HG03571 (cell line): Measurements from ENCODE around the gene PMS1.
"Not testable (repeated sequence)": the region's sequence is repeated elsewhere in the genome, so short reads cannot be mapped to it uniquely, and the experiment has no call there.

ENCODE experiments used
- ATAC-seq: cut with Tn5 transposase; IDR thresholded peaks from one replicate; pipeline ENCODE4 v1.9.1; 2021; ENCODE audit not compliant: unreplicated experiment

PMS1 gene

GRCh38 chr2:189803431-189803830 lies 19.2 kb downstream of the PMS1 start:
- ATAC-seq = no peak

DNA sequence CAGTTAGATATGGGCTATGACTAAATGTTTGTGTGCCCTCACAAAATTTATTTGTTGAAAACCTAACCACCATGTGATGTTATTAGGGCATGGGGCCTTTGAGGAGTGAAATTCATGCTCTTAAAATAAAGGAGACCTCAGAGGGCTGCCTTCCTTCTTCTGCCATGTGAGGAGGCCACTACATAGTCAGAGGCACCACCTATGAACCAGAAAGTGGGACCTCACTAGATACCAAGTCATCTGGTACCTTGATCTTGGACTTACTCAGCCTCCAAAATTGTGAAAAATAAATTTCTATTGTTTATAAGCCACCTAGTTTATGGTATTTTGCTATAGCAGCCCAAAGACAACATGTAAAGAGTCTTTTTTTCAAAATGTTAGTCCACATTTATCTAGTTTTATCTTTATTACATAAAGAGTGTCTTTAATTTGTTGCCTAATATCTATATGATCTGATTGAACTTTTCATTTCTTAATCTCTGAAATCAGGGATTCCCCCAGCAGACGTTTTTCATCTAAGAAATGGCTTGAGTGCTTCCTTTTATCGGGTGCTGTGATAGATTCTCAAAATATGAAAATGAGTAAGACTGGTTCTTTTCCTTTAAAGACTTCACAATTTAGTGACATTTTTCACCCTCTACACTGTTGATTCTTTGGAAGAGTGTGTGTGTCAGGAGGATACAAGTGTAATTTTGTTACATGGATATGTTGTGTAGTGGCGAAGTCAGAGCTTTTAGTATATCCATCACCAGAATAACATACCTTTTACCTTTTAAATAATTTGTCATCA lies 34.2 kb downstream of the PMS1 start:
- no peak for ATAC-seq

- ATAC-seq = no peak
Observed at GRCh38 chr2:189819297-189819704, 35.1 kb downstream of the PMS1 start.

DNA sequence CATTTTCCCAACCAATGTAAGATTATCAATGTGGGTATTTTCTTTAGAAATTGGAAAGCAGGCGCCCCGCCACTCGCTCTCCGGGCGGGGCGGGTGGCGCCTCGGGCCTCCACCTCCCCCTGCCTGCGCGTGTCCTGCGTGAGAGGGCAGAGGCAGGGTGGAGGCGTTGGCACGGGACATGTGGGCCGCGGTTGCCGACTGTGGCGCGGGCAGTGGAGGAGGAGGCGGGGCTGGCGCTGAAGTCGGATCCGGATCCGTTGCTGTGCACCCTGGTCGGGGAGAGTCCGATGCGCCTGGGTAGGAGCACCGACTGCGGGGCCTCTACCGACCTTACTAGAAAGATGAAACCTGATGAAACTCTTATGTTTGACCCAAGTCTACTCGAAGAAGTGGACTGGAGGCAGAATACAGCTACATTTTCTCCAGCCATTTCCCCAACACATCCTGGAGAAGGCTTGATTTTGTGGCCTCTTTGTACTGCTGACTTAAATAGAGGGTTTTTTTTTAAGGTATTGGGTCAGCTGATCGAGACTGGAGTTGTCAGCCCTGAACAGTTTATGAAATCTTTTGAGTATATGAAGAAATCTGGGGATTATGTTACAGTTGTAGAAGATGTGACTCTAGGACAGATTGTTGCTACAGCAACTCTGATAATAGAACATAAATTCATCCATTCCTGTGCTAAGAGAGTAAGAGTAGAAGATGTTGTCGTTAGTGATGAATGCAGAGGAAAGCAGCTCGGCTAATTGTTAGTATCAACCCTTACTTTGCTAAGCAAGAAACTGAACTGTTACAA lies 37.9 kb downstream of the PMS1 start:
- no peak for ATAC-seq

DNA sequence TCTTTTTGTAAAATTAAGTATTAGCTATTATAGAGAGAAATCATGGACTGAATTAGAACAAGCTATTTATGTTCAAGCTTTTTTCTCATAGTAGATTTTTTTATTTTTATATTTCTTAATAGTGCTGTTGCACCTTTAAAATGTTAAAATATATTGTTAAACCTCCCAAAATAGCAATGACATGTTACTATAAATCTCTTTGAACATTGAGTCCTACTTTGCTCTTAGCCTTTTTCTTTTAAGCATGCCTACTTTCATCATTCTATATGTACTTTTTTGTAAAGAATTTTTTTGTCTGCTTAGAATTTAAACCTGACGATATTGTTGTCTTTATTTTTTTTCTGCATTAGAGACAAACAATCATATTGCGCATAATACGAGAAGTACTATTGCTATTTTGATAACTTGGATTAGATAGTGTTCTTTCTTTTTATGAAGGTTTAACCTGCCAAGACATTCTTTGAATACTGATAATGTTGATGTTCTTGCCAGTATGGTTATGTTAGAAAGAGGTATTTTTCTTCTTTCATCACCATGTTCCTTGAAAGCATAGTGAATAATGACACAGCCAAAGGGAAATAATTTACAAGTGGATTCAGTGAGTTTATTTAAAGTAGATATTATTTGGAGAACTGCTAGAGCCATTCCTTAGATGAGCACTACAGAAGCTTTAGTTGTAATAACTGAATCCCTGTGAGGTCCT lies 40.6 kb downstream of the PMS1 start:
- no peak for ATAC-seq

DNA sequence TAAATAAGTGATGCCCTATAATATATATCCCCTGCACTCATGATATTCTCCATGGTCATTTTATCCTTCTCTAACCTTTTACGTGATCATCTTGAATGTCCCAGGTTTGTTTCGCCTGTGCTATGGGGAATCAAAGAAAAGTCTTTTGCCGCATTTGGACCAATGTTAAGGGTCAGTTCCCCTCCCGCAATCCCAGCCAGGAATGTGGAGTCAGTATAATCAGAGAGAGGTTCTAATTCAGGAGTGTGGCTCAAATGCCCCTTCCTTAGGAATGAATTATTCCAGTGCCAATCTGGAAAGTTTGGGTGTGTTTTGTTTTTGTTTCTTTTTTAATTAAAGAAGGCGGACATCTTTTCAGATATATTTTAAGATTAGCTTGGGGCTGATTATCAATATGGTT lies 41.8 kb downstream of the PMS1 start:
- ATAC-seq = no peak

DNA sequence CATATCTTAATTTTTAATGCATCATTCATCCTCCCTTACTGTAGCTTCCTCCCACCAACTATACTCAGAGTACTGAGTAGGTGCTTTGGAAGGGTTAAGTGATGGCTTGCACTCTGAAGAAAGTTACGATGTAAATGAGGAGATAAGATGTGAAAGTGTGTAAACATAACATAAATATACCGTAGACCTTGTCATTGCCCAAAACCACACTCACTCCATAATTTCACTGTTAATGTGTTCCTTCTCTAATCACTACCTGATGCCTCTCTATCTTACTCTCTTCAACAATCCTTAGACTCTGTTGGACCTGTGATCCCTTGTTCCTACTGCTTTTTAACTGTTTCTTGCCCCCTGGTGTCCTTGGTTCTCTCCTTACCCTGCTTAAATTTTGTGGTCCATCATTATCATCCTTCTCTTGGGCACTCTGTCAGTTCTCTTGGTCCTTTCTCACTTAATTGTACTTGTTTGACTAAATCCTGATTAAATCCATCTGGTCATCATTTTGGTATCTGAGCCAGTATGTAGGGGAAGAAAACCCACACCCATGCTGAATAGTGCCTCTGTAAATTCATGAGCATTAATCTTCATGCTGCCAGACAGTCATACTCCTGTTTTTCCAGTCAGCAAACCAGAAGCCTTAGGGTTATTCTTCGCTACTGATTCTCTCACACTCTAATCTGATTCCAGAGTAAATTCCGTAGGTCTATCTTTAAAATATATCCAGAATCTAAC lies 45.0 kb downstream of the PMS1 start:
- no peak for ATAC-seq

DNA sequence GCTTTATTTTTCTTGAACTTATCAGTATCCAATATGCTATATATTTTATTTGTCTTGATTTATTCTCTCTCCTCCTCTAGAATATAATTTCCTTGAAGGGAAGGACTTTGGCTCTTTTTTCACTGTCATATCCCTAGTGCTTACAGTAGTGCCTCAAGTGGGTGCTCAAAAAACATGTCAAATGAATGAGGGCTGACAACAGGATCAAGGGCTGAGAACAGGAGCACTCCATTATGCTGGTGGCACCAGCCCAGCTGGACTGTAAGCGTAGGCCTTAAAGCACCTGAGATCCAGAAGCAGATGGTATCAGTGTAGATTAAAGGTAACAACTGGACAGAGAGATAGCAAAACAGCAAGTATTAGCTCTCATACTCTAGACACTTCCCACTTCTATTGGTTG lies 46.3 kb downstream of the PMS1 start:
- no peak for ATAC-seq

DNA sequence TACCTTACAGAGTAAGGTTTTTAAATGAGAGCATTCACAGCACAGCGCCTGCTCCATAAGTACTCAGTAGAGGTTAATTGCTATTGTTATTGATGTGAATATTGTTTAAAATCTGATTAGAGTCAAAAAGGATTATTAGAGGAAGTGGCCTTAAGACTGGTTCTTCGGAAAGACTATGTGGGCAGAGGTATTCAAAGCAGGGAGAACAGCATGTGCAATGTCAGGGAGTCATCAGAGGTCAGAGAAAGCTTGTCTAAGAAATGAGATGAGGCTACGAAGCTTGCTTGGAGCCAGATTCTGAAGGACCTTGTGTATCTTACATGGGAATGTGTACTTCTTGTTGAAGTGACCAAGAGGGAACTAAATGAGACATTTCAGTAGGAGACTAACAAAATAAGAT lies 49.8 kb downstream of the PMS1 start:
- no peak for ATAC-seq

DNA sequence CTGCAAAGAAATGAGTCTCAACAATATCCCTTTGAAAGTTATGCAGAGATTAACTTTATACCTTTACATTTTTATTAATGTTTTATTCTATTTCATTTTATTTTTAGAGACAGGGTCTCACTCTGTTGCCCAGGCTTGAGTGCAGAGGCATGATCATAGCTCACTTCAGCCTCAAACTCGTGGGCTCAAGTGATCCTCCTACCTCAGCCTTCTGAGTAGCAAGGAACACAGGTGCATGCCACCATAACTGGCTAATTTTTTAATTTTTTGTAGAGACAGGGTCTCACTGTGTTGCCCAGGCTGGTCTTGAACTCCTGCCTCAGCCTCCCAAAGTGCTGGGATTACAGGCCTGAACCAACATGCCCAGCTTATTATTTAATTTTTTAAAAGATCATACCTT lies 50.4 kb downstream of the PMS1 start:
- not testable (repeated sequence) for ATAC-seq

DNA sequence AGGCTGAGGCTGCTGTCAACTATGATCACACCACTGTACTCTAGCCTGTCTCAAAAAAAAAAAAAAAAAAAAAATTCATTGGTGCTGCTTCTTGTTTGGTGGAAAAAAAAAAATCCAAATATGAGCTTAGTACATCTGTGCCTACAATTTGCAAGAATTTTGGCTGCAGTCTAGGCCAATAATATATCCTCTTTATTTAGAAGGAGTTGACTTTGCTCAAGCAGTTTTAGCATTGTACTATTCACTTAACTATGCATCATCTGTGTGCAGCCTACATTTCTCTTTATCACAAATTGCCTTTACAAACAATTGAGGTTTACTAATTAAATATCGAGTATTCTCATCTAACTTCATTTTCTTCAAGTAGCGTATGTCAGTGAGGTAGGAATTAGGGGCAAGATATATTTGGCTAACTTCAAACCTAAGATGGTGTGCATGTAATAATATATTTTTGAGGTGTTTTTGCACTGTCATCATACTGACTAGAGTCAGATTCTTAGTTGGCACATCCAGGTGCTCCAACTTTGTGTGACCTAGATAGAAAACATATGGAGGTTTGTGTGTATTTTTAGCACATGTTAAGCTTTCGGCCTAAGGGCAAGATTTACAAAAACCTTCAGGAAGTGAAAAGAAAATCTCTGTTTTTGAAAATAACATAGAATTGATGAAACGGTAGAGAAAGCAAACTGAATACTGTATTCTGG lies 51.8 kb downstream of the PMS1 start:
- ATAC-seq = no peak

GRCh38 chr2:189836644-189837043 lies 52.4 kb downstream of the PMS1 start:
- ATAC-seq = no peak

DNA sequence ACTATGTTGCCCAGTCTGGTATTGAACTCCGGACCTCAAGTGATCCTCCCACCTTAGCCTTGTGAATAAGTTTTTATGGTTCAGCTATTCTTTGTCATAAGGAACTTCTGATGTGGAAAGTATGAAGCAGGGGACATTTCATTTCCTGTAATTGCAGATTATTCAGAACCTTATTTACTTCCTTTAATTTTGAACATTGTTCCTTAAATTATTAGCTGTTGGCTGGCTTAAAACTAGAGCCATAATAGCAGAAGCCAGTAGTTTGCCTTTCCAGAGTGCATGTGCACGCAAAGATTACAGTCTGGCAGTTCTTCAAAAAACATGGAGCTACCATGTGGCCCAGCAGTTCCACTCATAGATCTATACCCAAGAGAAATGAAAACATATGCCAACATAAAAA lies 53.1 kb downstream of the PMS1 start:
- no peak for ATAC-seq

DNA sequence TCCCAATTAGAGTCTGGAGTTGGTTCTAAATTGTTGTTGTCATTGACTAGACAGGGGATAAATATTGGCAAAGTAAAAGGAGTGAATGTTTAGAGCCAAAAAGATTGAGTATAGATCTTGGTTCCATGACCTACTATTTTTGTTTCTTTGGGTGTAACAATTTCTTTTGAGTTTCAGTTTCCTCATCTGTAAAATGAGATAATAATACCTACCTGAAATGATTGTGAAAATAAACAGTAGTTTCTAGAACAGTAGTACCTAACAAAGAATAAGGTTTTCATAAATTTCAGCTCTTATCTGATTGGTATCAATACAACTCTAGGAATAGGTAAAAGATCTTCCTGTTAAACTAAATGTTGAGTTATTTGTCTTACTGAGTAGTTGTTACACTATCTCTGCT lies 56.8 kb downstream of the PMS1 start:
- no peak for ATAC-seq

DNA sequence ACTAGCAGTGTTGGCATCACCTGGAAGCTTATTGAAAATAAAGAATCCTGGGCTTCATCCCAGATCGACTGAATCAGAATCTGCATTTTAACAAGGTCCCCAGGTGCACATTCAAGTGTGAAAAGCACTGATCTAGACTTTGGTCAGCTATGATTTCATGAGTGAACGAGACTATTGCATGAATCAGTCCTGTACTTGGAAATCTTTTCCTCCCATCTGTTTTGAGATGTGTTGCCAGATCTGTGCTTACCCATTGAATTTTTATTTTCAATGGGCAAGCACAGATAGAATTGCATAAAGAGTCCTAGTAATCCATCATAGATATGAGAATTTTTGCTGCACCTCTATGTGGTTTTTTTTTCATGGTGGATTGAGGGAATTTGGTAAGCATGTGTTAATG lies 64.0 kb downstream of the PMS1 start:
- no peak for ATAC-seq

- no peak for ATAC-seq
Observed at GRCh38 chr2:189849550-189849949, 65.3 kb downstream of the PMS1 start.

GRCh38 chr2:189851174-189851826 lies 67.0 kb downstream of the PMS1 start:
- ATAC-seq = no peak

GRCh38 chr2:189854187-189854586 lies 69.9 kb downstream of the PMS1 start:
- ATAC-seq = no peak

DNA sequence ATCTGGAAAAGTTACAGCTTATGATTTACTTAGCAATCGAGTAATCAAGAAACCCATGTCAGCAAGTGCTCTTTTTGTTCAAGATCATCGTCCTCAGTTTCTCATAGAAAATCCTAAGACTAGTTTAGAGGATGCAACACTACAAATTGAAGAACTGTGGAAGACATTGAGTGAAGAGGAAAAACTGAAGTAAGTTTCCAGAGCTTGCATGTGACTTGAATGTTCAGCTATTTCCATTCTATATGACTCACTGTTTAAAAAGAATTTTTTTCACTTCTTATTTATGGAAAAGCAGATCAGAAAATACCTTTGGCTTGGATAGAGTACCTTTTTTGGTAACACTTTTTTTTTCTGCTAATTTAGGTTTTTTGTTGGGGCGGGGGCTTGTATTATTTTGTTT lies 70.7 kb downstream of the PMS1 start:
- ATAC-seq = no peak

GRCh38 chr2:189858291-189858690 lies 74.0 kb downstream of the PMS1 start:
- ATAC-seq = no peak
